Effector memory CD8-positive, alpha-beta T cell (primary cell): ENCODE data around the gene DISC1.
"Not testable (repeated sequence)": the region's sequence is repeated elsewhere in the genome, so short reads cannot be mapped to it uniquely, and the experiment has no call there.

ENCODE experiments used
- ATAC-seq: fragments of 150-1000 bp; cut with Tn5 transposase; replicated peaks from 2 replicates; pipeline ENCODE4 v1.10.0; 2021; ENCODE audit warnings: mild to moderate bottlenecking, moderate library complexity
- DNase-seq, 3 experiments: peaks; one replicate each; pipeline ENCODE4 v3.0.0; 2021
- H3K27ac Mint-ChIP-seq, 2 donors: one replicate each; pipeline ENCODE4 v1.8.0; 2022; ENCODE audit warnings: mild to moderate bottlenecking in 2 of 2, mixed read lengths in 2 of 2, moderate library complexity in 2 of 2
- H3K27me3 Mint-ChIP-seq, 2 donors: one replicate each; pipeline ENCODE4 v1.8.0; 2022; ENCODE audit warnings: mixed read lengths in 2 of 2
- H3K36me3 Mint-ChIP-seq: one replicate; pipeline ENCODE4 v1.8.0; 2022; ENCODE audit warnings: mild to moderate bottlenecking, moderate library complexity, mixed read lengths; ENCODE audit not compliant: insufficient read depth
- H3K4me1 Mint-ChIP-seq, 2 donors: one replicate each; pipeline ENCODE4 v1.8.0; 2022; ENCODE audit warnings: low read depth in 2 of 2, mixed read lengths in 2 of 2
- H3K4me3 Mint-ChIP-seq, 2 donors: one replicate each; pipeline ENCODE4 v1.8.0; 2022; ENCODE audit warnings: mild to moderate bottlenecking in 2 of 2, mixed read lengths in 2 of 2, moderate library complexity in 2 of 2
- H3K9me3 Mint-ChIP-seq, 2 donors: one replicate each; pipeline ENCODE4 v1.8.0; 2022; ENCODE audit warnings: mixed read lengths in 2 of 2

DISC1 gene

DNA sequence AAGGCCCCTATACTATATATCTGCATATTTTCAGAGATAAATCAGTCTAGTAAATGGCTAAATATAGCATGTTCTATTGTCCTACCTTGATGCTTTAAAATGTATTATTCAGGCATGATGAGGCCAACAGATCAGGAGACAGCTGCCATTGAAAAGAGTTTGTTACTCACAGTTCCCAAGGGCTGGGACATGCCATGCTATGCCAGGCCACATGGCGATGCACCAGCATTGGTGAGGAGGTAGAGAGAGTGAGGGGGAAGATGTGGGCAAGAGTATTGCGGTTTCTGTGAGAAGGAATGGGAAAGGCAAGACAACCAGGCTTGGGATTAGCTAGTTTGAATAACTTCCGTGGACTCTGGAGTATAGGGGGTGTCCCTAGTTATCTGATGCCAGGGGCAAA, 316.5 kb downstream of the DISC1 start:
- Mint-ChIP-seq H3K27ac (no peak overlapping the region), H3K9me3 (peaks cover 0 to 2% of the 10 kb centered on the region in 2 donors), H3K27me3 (peaks cover 6 to 12% of the 10 kb centered on the region in 2 donors), H3K4me1 (peaks cover 0 to 2% of the 10 kb centered on the region in 2 donors), H3K36me3 (no peaks in the 10 kb centered on the region), H3K4me3 (no peak overlapping the region)
- DNase-seq (no peak), ATAC-seq (no peak)

DNA sequence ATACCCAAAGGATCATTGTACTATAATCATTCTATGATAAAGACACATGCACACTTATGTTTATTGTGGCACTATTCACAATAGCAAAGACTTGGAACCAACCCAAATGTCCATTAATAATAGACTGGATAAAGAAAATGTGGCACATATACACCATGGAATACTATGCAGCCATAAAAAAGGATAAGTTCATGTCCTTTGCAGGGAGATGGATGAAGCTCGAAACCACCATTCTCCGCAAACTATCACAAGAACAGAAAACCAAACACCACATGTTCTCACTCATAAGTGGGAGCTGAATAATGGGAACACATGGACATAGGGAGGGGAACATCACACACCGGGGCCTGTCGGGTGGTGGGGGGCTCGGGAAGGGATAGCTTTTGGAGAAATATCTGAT, 321.5 kb downstream of the DISC1 start:
- not testable (repeated sequence) for DNase-seq, ATAC-seq, H3K4me3 Mint-ChIP-seq, H3K27ac Mint-ChIP-seq, H3K27me3 Mint-ChIP-seq, H3K36me3 Mint-ChIP-seq, H3K4me1 Mint-ChIP-seq, H3K9me3 Mint-ChIP-seq

DNA sequence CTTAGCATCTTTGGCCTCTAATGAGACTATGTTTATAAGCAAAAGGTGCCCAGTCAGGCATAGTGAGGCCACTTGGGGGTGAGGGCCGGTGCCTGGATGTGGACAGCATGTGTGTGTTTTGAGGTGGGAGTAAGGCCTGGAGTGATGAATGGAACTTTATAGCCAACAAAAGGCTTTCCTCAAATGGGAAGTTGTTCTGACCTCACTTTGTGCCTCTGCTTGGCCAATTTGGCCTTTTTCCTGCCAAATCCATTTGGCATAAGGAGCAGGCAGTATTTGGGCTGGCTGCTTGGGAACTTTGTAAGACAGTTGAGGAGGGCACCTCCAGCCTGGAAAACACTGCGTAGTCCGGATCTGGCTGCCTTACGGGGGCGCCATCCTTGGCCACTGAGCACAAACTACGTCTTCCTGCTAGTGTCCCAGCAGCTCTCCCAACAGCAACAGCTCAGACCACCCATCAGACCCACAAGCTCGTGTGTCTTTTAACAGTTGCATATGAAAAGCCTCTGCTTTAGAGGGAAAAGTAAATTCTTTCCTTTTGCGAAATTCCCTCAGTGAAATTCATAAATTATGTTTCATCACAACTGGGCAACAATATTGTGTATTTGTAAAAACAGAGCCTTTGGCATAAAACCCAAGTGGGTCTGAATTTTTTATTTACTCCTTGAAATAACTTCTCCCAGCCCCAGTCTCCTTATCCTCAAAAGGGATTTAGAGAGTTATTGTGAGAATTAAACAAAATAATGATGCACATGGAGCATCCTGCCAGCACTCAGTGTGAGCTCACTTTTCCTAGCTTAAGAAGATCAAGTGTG, 322.9 kb downstream of the DISC1 start:
- Mint-ChIP-seq H3K4me3 (no peak overlapping the region), H3K27ac (no peak overlapping the region), H3K9me3 (peaks cover 0 to 2% of the 10 kb centered on the region in 2 donors), H3K36me3 (no peaks in the 10 kb centered on the region), H3K27me3 (no peaks in the 10 kb centered on the region), H3K4me1 (no peaks in the 10 kb centered on the region)
- ATAC-seq, result no peak
- no peak for DNase-seq

DNA sequence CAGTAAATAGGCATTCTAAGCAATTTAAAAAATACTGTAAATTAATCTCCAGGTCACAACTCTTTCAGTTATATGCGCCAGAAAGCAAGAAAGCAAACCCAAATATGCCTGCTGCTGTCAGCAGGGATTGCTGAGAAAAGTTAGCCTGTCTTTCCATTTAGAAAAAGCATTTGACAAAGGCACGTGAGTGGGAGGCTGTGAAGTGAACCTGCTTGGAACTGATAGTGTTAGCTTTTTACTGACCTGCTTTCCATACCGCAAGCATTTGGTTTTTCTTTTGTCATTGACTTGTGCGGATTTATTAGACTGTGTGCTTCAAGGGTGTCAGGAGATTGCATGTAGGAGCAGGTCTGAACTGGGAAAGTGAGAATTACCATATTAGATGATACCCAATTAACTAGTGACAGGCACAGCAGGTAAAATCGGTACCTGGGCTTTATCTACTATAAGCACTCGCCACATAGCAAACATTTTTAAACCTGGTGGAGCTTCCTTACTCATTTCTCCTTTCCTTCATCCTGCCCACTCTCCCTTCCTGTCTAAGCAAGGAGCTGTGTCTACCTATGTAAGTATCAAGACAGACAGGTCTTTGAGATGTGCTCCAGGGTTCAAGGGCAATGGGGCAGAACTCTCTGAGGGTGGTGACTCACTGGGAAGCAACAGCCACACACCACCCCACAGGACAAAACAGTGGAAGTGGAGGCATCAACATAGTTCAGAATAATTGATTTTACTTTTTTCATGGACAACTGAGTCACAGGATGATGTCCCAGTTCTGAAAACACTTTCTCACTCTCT, 323.9 kb downstream of the DISC1 start:
- DNase-seq (no peak), ATAC-seq (no peak)
- peaks cover 0 to 2% of the 10 kb centered on the region in 2 donors for H3K9me3 Mint-ChIP-seq
- no peaks in the 10 kb centered on the region for H3K4me1 Mint-ChIP-seq
- no peak overlapping the region for H3K4me3 Mint-ChIP-seq
- no peak overlapping the region for H3K27ac Mint-ChIP-seq
- H3K36me3 Mint-ChIP-seq, result no peaks in the 10 kb centered on the region
- H3K27me3 Mint-ChIP-seq, result no peaks in the 10 kb centered on the region

DNA sequence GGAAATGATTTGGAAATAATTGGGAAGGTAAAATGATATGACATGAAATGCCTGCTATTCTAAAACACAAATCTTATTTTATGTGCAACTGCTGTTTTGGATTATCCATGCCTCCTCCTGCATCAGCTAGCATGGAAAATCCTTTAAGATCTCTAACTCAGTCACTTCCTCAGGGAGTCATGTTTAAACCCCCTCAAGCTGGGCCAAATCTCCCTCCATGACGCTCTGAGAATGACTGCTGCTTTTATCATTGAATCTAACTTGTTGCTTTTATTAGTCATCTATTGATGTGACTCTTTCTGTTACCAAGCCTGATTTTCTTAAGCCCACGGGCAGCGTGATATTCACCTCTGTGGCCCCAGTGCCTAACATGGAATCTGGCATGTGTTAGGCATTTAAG, 324.8 kb downstream of the DISC1 start:
- no peak for DNase-seq
- peaks cover 0 to 2% of the 10 kb centered on the region in 2 donors for H3K9me3 Mint-ChIP-seq
- no peaks in the 10 kb centered on the region for H3K27me3 Mint-ChIP-seq
- H3K4me1 Mint-ChIP-seq, result no peaks in the 10 kb centered on the region
- no peak overlapping the region for H3K4me3 Mint-ChIP-seq
- H3K27ac Mint-ChIP-seq, result peak overlapping the region in 1 of 2 donors; percentile 28
- no peaks in the 10 kb centered on the region for H3K36me3 Mint-ChIP-seq
- no peak for ATAC-seq

DNA sequence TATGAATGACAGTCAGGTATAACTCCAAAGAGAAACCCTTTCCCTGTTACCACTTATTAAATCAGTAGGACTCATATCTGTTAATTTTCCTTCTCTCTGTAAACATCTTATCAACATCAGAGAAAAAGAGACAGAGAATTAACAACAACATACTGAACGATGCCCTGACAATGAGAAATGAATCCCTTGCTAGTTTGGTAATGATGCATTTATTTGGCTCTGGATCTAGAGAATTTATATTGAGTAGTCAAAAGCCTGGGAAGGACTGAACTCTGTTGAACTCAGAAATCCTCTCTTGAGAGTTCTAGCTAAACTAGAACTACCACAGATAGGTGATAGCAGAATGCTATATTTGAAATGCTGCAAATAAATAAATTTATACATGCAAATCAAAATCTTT, 325.6 kb downstream of the DISC1 start:
- no peaks in the 10 kb centered on the region for H3K27me3 Mint-ChIP-seq
- H3K36me3 Mint-ChIP-seq, result no peaks in the 10 kb centered on the region
- DNase-seq, result no peak
- H3K4me3 Mint-ChIP-seq, result no peak overlapping the region
- H3K9me3 Mint-ChIP-seq, result peaks cover 0 to 2% of the 10 kb centered on the region in 2 donors
- ATAC-seq, result no peak
- no peaks in the 10 kb centered on the region for H3K4me1 Mint-ChIP-seq
- H3K27ac Mint-ChIP-seq, result peak overlapping the region in 1 of 2 donors; percentile 28

DNA sequence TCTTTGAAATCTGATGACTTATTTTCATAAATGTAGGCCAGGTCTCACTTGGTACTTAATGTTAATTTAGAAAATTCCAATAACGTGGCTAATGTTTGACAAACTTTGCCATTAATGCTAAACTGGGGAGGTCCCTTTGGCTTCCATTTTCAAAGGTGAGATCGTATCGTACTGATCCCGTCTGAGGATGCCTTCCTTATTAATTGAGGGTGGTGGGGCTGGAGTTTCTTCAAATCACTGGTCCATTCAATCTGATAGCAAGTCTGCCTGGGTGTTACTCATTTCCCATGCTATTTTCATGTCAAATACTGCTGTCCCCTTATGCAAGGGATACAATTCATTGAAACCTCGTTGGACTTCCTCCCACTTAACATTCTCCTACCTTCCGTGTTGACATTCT, 327.1 kb downstream of the DISC1 start:
- H3K27ac Mint-ChIP-seq, result no peak overlapping the region
- no peak overlapping the region for H3K4me3 Mint-ChIP-seq
- no peaks in the 10 kb centered on the region for H3K36me3 Mint-ChIP-seq
- no peaks in the 10 kb centered on the region for H3K9me3 Mint-ChIP-seq
- no peak for ATAC-seq
- H3K4me1 Mint-ChIP-seq, result no peaks in the 10 kb centered on the region
- no peaks in the 10 kb centered on the region for H3K27me3 Mint-ChIP-seq
- DNase-seq, result no peak

DNA sequence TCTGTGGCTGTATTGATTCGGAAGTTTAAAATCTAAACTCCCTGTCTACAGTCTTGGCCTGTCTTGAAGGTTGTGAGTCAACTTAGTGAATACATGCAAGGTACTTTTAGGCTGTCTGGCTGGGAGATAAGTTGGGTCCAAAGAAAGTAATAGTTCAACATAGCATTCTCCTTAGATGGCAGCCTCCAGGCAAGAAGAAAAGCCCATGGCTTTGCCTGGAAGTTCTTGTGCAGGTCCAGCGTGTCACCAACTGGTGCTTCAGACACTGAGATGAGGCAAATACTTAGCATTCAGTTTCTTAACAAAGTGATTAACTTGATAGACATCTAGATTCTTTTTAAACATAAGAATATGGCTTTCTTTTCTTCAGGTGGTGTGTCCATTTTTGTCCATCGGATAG, 328.2 kb downstream of the DISC1 start:
- Mint-ChIP-seq H3K27me3 (no peaks in the 10 kb centered on the region), H3K4me1 (no peaks in the 10 kb centered on the region), H3K9me3 (no peaks in the 10 kb centered on the region), H3K36me3 (no peaks in the 10 kb centered on the region), H3K4me3 (no peak overlapping the region), H3K27ac (no peak overlapping the region)
- ATAC-seq (no peak), DNase-seq (no peak)

DNA sequence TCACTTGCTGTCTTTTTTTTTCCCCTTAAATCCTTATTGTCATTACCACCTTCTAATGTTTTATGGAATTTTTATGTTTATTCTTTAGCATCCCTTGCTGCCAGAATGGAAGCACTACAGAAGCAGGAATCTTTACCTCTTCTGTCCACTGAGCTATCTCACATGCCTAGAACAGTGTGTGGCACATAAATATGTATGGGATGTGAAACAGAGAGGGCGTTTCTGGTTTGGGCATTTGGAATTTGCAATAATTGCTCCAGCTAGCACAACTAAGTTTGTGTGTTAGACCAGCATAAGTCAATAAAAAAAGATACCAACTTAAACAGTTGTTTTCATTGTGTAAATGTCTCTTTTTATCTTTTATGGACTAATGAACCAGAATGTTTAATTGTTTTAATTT, 330.8 kb downstream of the DISC1 start:
- no peaks in the 10 kb centered on the region for H3K36me3 Mint-ChIP-seq
- no peaks in the 10 kb centered on the region for H3K4me1 Mint-ChIP-seq
- no peaks in the 10 kb centered on the region for H3K9me3 Mint-ChIP-seq
- H3K27ac Mint-ChIP-seq, result no peak overlapping the region
- H3K4me3 Mint-ChIP-seq, result no peak overlapping the region
- ATAC-seq (no peak), DNase-seq (no peak)
- H3K27me3 Mint-ChIP-seq, result no peaks in the 10 kb centered on the region

DNA sequence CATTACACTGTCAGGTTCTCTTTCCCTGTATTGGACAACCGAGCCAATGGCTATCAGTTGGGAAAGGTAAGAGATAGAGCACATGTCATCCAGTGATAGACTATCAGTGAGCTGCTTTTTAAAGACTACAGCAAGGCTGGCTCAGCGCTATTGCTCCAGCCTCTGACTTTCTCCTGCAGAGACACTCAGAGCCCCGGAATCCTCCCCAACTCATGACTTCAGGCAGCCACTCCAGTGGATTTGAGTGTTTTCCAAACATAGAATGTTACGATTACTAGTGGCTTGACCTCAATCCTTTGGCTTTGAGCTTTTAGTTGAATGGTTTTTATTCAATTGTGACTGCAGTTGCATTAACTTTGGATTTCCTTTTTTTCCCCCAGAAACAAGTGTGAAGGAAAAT, 331.9 kb downstream of the DISC1 start:
- no peak for ATAC-seq
- Mint-ChIP-seq H3K27me3 (no peaks in the 10 kb centered on the region), H3K27ac (no peak overlapping the region), H3K9me3 (no peaks in the 10 kb centered on the region), H3K4me1 (no peaks in the 10 kb centered on the region), H3K36me3 (no peaks in the 10 kb centered on the region), H3K4me3 (no peak overlapping the region)
- DNase-seq, result no peak

DNA sequence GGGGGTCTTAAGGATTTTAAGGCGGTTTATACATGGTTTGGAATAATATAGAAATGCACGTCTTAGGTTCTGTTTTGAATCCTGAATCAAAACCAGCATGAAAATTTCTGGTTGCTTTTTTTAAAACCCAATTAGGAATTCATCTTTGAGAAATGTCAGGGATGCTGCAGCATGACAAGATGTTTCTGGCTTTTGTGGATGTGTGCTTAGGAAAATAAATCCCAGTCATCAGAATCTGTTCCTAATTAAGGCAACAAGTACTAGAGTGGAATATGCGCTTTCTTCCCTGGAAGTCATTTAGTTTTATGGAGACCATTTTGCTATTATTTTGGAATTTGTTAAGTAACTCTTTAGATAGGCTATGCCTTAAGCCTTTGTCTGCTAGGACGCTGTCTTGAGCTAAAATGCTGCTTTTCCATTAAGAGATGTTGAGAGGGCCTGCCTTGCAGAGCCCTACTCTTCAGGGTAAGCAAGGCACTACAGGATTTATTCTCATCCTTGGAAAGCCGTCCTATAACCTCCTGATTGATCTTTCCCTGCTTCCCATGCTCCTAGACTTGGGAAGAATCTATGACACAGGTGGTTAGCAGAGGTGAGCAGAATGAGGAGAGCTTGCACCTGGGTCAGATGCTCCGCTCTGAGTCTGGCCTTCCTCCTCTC, 332.8 kb downstream of the DISC1 start:
- H3K36me3 Mint-ChIP-seq, result peaks cover 5% of the 10 kb centered on the region
- H3K4me1 Mint-ChIP-seq, result no peaks in the 10 kb centered on the region
- no peaks in the 10 kb centered on the region for H3K27me3 Mint-ChIP-seq
- DNase-seq (no peak), ATAC-seq (no peak)
- no peak overlapping the region for H3K27ac Mint-ChIP-seq
- no peaks in the 10 kb centered on the region for H3K9me3 Mint-ChIP-seq
- H3K4me3 Mint-ChIP-seq, result no peak overlapping the region

DNA sequence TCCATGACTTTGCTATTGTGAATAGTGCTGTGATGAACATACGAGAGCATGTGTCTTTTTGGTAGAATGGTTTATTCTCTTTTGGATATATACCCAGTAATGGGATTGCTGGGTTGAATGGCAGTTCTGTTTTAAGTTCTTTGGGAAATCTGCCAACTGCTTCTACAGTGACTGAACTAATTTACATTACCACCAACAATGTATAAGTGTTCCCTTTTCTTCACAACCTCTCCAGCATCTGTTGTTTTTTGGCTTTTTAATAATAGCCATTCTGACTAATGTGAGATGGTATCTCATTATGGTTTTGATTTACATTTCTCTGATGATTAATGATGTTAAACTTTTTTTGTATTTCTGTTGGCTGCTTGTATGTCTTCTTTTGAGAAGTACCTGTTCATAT, 335.2 kb downstream of the DISC1 start:
- not testable (repeated sequence) for H3K4me1 Mint-ChIP-seq, H3K4me3 Mint-ChIP-seq, H3K27me3 Mint-ChIP-seq, H3K36me3 Mint-ChIP-seq, DNase-seq, ATAC-seq, H3K9me3 Mint-ChIP-seq, H3K27ac Mint-ChIP-seq

DNA sequence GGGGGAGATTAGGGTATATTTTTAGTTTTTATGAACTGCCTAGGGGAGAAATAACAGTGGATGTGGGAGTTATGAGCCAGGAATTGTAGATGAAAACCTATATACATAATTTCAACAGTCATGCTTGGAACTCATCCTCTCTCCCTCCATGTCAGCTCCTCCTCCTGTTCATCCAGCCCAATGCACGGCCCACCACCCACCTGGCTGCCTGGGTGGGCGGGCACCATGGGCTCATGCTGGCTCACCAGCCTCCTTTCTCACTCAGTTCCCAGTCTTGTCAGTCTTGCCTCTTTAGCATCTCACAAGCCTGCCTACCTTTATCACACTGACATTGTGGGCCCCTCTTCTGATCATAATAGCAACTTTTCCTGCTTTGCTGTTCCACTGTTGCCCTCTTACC, 336.0 kb downstream of the DISC1 start:
- no peak for DNase-seq
- peaks cover 5% of the 10 kb centered on the region for H3K36me3 Mint-ChIP-seq
- no peaks in the 10 kb centered on the region for H3K27me3 Mint-ChIP-seq
- ATAC-seq, result no peak
- H3K4me1 Mint-ChIP-seq, result peaks cover 4% of the 10 kb centered on the region in 2 donors
- H3K4me3 Mint-ChIP-seq, result no peak overlapping the region
- H3K9me3 Mint-ChIP-seq, result peaks cover 0 to 7% of the 10 kb centered on the region in 2 donors
- no peak overlapping the region for H3K27ac Mint-ChIP-seq
